ENCODE data around the gene EMILIN2. TPM values are rescaled to one million over a fixed set of nuclear protein-coding genes. Genes with fewer than 3 reads are reported as not detected.
"Not testable (repeated sequence)": the region's sequence is repeated elsewhere in the genome, so short reads cannot be mapped to it uniquely, and the experiment has no call there.

EMILIN2 gene
- total RNA-seq, 2 experiments from 2014 or later: 3.2 to 3.3 TPM

DNA sequence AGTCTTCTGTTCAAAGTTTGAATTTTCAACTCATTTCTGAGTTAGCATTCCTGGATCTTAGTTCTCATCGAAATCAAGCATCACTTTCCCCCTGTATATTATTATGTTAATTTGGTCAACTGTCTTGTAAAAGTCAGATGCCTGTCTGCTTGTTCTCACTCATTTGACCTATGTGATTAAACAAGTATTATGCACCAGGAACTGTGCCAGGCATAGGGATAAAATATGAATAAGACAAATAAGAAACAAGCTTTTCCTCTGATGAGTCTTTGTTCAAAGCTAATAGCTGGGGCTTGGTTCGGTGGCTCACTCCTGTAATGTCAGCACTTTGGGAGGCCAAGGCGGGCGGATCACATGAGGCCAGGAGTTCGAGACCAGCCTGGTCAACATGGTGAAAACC, 19.7 kb upstream of the EMILIN2 start:
- Histone ChIP-seq H3K27me3 (ENCODE audit: control insufficient read depth in 1 of 2, insufficient read depth in 2 of 2, low read length in 2 of 2) (no peaks in the 10 kb centered on the region), H3K4me1 (ENCODE audit: insufficient read depth, low read length) (no peaks in the 10 kb centered on the region), H3K4me3 (ENCODE audit: low read length) (no peak overlapping the region), H3K9me3 (ENCODE audit: control insufficient read depth in 1 of 2, insufficient read depth in 1 of 2, low read length in 2 of 2) (peaks cover 0 to 3% of the 10 kb centered on the region in 2 experiments), H3K36me3 (ENCODE audit: insufficient read depth, low read length) (no peaks in the 10 kb centered on the region), H3K27ac (ENCODE audit: low read depth in 1 of 2, low read length in 2 of 2) (no peak overlapping the region)
- H3K4me1 Mint-ChIP-seq (ENCODE audit: low read depth): no peaks in the 10 kb centered on the region
- no peaks in the 10 kb centered on the region for H3K9me3 Mint-ChIP-seq
- H3K27ac Mint-ChIP-seq: no peak overlapping the region
- TF ChIP-seq, protein P1, sequence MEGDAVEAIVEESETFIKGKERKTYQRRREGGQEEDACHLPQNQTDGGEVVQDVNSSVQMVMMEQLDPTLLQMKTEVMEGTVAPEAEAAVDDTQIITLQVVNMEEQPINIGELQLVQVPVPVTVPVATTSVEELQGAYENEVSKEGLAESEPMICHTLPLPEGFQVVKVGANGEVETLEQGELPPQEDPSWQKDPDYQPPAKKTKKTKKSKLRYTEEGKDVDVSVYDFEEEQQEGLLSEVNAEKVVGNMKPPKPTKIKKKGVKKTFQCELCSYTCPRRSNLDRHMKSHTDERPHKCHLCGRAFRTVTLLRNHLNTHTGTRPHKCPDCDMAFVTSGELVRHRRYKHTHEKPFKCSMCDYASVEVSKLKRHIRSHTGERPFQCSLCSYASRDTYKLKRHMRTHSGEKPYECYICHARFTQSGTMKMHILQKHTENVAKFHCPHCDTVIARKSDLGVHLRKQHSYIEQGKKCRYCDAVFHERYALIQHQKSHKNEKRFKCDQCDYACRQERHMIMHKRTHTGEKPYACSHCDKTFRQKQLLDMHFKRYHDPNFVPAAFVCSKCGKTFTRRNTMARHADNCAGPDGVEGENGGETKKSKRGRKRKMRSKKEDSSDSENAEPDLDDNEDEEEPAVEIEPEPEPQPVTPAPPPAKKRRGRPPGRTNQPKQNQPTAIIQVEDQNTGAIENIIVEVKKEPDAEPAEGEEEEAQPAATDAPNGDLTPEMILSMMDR (IDR thresholded peaks at IDR 0.05): no peak
- ChIA-PET CTCF (no interaction called here), POLR2A (no interaction called here)
- H3K4me3 Mint-ChIP-seq: no peak overlapping the region
- ATAC-seq (ENCODE audit: poor library complexity): no peak
- intact Hi-C loops (cut with DNase I, micrococcal nuclease): no loop called here
- H3K27me3 Mint-ChIP-seq: no peaks in the 10 kb centered on the region
- no peaks in the 10 kb centered on the region for H3K36me3 Mint-ChIP-seq (ENCODE audit: low read depth)
- no peak for DNase-seq

DNA sequence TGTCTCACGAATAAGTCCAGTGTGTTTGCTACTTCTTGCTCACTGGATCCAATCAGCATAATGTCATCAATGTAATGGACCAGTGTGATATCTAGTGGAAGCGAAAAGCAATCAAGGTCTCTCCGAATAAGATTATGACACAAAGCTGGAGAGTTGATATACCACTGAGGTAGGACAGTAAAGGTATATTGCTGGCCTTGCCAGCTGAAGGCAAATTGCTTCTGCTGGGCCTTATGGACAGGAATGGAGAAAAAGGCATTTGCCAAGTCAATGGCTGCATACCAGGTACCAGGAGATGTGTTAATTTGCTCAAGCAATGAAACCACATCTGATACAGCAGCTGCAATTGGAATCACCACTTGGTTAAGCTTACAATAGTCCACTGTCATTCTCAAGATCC, 10.7 kb upstream of the EMILIN2 start:
- H3K36me3 ChIP-seq (ENCODE audit: insufficient read depth, low read length); intact Hi-C loops (cut with DNase I, micrococcal nuclease); H3K27me3 Mint-ChIP-seq; H3K4me3 Mint-ChIP-seq; H3K27ac ChIP-seq (ENCODE audit: low read depth in 1 of 2, low read length in 2 of 2); CTCF ChIA-PET; H3K27ac Mint-ChIP-seq; H3K4me3 ChIP-seq (ENCODE audit: low read length); H3K27me3 ChIP-seq (ENCODE audit: control insufficient read depth in 1 of 2, insufficient read depth in 2 of 2, low read length in 2 of 2); DNase-seq; POLR2A ChIA-PET; H3K9me3 Mint-ChIP-seq; H3K4me1 ChIP-seq (ENCODE audit: insufficient read depth, low read length); ATAC-seq (ENCODE audit: poor library complexity); H3K4me1 Mint-ChIP-seq (ENCODE audit: low read depth); H3K36me3 Mint-ChIP-seq (ENCODE audit: low read depth); H3K9me3 ChIP-seq (ENCODE audit: control insufficient read depth in 1 of 2, insufficient read depth in 1 of 2, low read length in 2 of 2): not testable (repeated sequence)

DNA sequence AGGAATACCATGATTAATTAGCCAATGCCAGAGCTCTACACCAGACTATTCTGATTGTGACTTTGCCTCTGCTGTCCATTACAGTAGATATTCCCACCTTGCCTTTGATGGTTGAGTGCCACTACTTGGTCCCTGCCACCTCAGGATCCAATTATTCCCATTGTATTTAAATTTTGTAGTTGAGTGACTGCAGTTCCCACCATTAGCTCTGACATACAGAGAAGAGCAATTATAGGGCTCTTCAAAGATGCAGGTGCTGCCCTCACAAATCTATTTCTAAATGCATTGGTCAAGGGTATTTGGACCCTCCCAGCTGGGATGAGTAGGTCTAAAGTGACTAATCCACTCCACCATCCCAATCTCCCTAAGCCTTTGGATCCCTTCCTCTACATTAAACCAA, 9.5 kb upstream of the EMILIN2 start:
- intact Hi-C loops (cut with DNase I, micrococcal nuclease); H3K4me3 ChIP-seq (ENCODE audit: low read length); DNase-seq; H3K27me3 Mint-ChIP-seq; CTCF ChIA-PET; H3K4me3 Mint-ChIP-seq; H3K9me3 ChIP-seq (ENCODE audit: control insufficient read depth in 1 of 2, insufficient read depth in 1 of 2, low read length in 2 of 2); H3K4me1 Mint-ChIP-seq (ENCODE audit: low read depth); H3K27me3 ChIP-seq (ENCODE audit: control insufficient read depth in 1 of 2, insufficient read depth in 2 of 2, low read length in 2 of 2); H3K36me3 Mint-ChIP-seq (ENCODE audit: low read depth); POLR2A ChIA-PET; H3K9me3 Mint-ChIP-seq; H3K27ac ChIP-seq (ENCODE audit: low read depth in 1 of 2, low read length in 2 of 2); H3K27ac Mint-ChIP-seq; ATAC-seq (ENCODE audit: poor library complexity); H3K36me3 ChIP-seq (ENCODE audit: insufficient read depth, low read length); H3K4me1 ChIP-seq (ENCODE audit: insufficient read depth, low read length): not testable (repeated sequence)

DNA sequence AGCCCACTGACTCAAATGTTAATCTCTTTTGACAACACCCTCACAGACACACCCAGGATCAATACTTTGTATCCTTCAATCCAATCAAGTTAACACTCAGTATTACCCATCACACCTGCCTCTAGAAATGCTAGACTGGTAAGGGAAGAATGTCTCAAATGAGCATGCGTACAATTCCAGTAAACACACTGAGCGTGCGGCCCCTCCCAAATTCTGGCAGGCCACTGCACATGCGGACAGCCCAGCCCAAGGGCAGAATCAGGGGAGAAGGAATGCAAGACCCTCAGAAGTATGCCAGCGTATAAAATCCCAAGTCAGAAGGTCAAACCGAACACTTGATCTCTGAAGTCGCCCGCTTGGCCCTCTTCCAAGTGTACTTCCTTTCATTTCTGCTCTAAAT, 7.6 kb upstream of the EMILIN2 start:
- Histone ChIP-seq H3K4me3 (ENCODE audit: low read length) (no peak overlapping the region), H3K9me3 (ENCODE audit: control insufficient read depth in 1 of 2, insufficient read depth in 1 of 2, low read length in 2 of 2) (peaks cover 3 to 4% of the 10 kb centered on the region in 2 experiments), H3K27me3 (ENCODE audit: control insufficient read depth in 1 of 2, insufficient read depth in 2 of 2, low read length in 2 of 2) (no peaks in the 10 kb centered on the region), H3K36me3 (ENCODE audit: insufficient read depth, low read length) (no peaks in the 10 kb centered on the region), H3K27ac (ENCODE audit: low read depth in 1 of 2, low read length in 2 of 2) (no peak overlapping the region), H3K4me1 (ENCODE audit: insufficient read depth, low read length) (no peaks in the 10 kb centered on the region)
- POLR2A ChIA-PET: no interaction called here
- Mint-ChIP-seq H3K27me3 (peaks cover 11% of the 10 kb centered on the region), H3K27ac (no peak overlapping the region), H3K4me1 (ENCODE audit: low read depth) (no peaks in the 10 kb centered on the region), H3K9me3 (peaks cover 8% of the 10 kb centered on the region), H3K36me3 (ENCODE audit: low read depth) (peaks cover 4% of the 10 kb centered on the region), H3K4me3 (no peak overlapping the region)
- CTCF ChIA-PET: no interaction called here
- intact Hi-C loops (cut with DNase I, micrococcal nuclease): no loop called here
- TF ChIP-seq, protein P1 (IDR thresholded peaks at IDR 0.05): no peak
- ATAC-seq (ENCODE audit: poor library complexity): no peak
- DNase-seq: no peak
